HG03066 (cell line): Measurements from ENCODE around the gene ARL6IP5.
A peak's percentile ranks its signal among the peaks of the same experiment; 100 is the strongest.

Source experiments
- ATAC-seq: cut with Tn5 transposase; IDR thresholded peaks from one replicate; pipeline ENCODE4 v1.9.1; 2021; ENCODE audit warnings: low read depth; ENCODE audit not compliant: unreplicated experiment

ARL6IP5 gene

GRCh38 chr3:69085168-69085832 lies 563 bp downstream of the ARL6IP5 start:
- no peak for ATAC-seq

- no peak for ATAC-seq
Measured at GRCh38 chr3:69085833-69086722, 1.3 kb downstream of the ARL6IP5 start.

- no peak for ATAC-seq
Measured at GRCh38 chr3:69087030-69087791, 2.5 kb downstream of the ARL6IP5 start.

GRCh38 chr3:69088063-69088462 lies 3.3 kb downstream of the ARL6IP5 start:
- no peak for ATAC-seq

GRCh38 chr3:69090021-69090420 lies 5.3 kb downstream of the ARL6IP5 start:
- no peak for ATAC-seq

GRCh38 chr3:69091389-69092029 lies 6.8 kb downstream of the ARL6IP5 start:
- ATAC-seq: peak; percentile 1

GRCh38 chr3:69092030-69092516 lies 7.3 kb downstream of the ARL6IP5 start:
- peak; percentile 66 for ATAC-seq

- ATAC-seq: no peak
Measured at GRCh38 chr3:69094467-69095205, 9.9 kb downstream of the ARL6IP5 start.

- no peak for ATAC-seq
Measured at GRCh38 chr3:69095636-69096035, 10.9 kb downstream of the ARL6IP5 start.

GRCh38 chr3:69096299-69096698 lies 11.6 kb downstream of the ARL6IP5 start:
- ATAC-seq: no peak

- no peak for ATAC-seq
Measured at GRCh38 chr3:69097407-69098086, 12.8 kb downstream of the ARL6IP5 start.

- no peak for ATAC-seq
Measured at GRCh38 chr3:69099576-69099975, 14.8 kb downstream of the ARL6IP5 start.

GRCh38 chr3:69102384-69102783 lies 17.6 kb downstream of the ARL6IP5 start:
- ATAC-seq: no peak

GRCh38 chr3:69103123-69103522 lies 18.4 kb downstream of the ARL6IP5 start:
- ATAC-seq: no peak

GRCh38 chr3:69104586-69104985 lies 19.8 kb downstream of the ARL6IP5 start:
- no peak for ATAC-seq

- no peak for ATAC-seq
Measured at GRCh38 chr3:69105320-69105719, 20.6 kb downstream of the ARL6IP5 start.

GRCh38 chr3:69107841-69108240 lies 23.1 kb downstream of the ARL6IP5 start:
- no peak for ATAC-seq

- no peak for ATAC-seq
Measured at GRCh38 chr3:69108811-69109210, 24.1 kb downstream of the ARL6IP5 start.

- ATAC-seq: no peak
Measured at GRCh38 chr3:69110941-69111546, 26.3 kb downstream of the ARL6IP5 start.
